Trophoblast cell (in vitro differentiated cells and primary cell): Measurements from ENCODE around the gene PARN.

Experiments used
- DNase-seq, 2 donors: peaks; one replicate each; pipeline ENCODE4 v3.0.0-alpha.2; 2016
- H2AFZ ChIP-seq: 2 replicates; pipeline ENCODE4 v1.6.1; 2013; ENCODE audit warnings: low read length, moderate library complexity, mild to moderate bottlenecking; ENCODE audit not compliant: insufficient read depth, poor library complexity
- H2AK5ac ChIP-seq: 2 replicates; pipeline ENCODE4 v1.6.1; 2013; ENCODE audit warnings: mild to moderate bottlenecking, low read length
- H2BK120ac ChIP-seq: 2 replicates; pipeline ENCODE4 v1.6.1; 2013; ENCODE audit warnings: low read length, mild to moderate bottlenecking, moderate library complexity; ENCODE audit not compliant: insufficient read depth, poor library complexity
- H2BK12ac ChIP-seq: 2 replicates; pipeline ENCODE4 v1.6.1; 2013; ENCODE audit warnings: mild to moderate bottlenecking, low read length, moderate library complexity
- H2BK5ac ChIP-seq: 2 replicates; pipeline ENCODE4 v1.6.1; 2013; ENCODE audit warnings: low read length, low read depth, moderate library complexity, mild to moderate bottlenecking; ENCODE audit not compliant: poor library complexity
- H3K14ac ChIP-seq: 2 replicates; pipeline ENCODE4 v1.6.1; 2013; ENCODE audit warnings: mild to moderate bottlenecking, low read length
- H3K18ac ChIP-seq: 2 replicates; pipeline ENCODE4 v1.6.1; 2013; ENCODE audit warnings: mild to moderate bottlenecking, low read length
- H3K23ac ChIP-seq: 2 replicates; pipeline ENCODE4 v1.6.1; 2013; ENCODE audit warnings: low read length
- H3K27ac ChIP-seq: 2 replicates; pipeline ENCODE4 v1.5.1; 2013; ENCODE audit warnings: low read depth, mild to moderate bottlenecking, inconsistent platforms, low read length, moderate library complexity
- H3K27me3 ChIP-seq: 2 replicates; pipeline ENCODE4 v1.6.1; 2013; ENCODE audit warnings: inconsistent platforms, mild to moderate bottlenecking, low read length, moderate library complexity; ENCODE audit not compliant: insufficient read depth
- H3K36me3 ChIP-seq, 2 experiments: 1 replicate in 1 of 2; 2 replicates in 1 of 2; pipeline ENCODE4 v1.6.1; 2013; ENCODE audit warnings: low read length in 2 of 2, mild to moderate bottlenecking in 2 of 2, moderate library complexity in 1 of 2; ENCODE audit not compliant: insufficient read depth in 2 of 2, control insufficient read depth in 1 of 2
- H3K4ac ChIP-seq: 2 replicates; pipeline ENCODE4 v1.6.1; 2013; ENCODE audit warnings: low read depth, mild to moderate bottlenecking, low read length, moderate library complexity
- H3K4me1 ChIP-seq, 2 experiments: 1 replicate in 1 of 2; 2 replicates in 1 of 2; pipeline ENCODE4 v1.6.1; 2013; ENCODE audit warnings: low read length in 2 of 2, mild to moderate bottlenecking in 2 of 2, moderate library complexity in 1 of 2; ENCODE audit not compliant: insufficient read depth in 2 of 2, control insufficient read depth in 1 of 2
- H3K4me2 ChIP-seq: 2 replicates; pipeline ENCODE4 v1.6.1; 2013; ENCODE audit warnings: inconsistent platforms, mild to moderate bottlenecking, low read length, moderate library complexity
- H3K4me3 ChIP-seq: 2 replicates; pipeline ENCODE4 v1.5.1; 2013; ENCODE audit warnings: mild to moderate bottlenecking, low read depth, low read length, inconsistent platforms
- H3K79me1 ChIP-seq: one replicate; pipeline ENCODE4 v1.6.1; 2013; ENCODE audit warnings: low read length
- H3K79me2 ChIP-seq: 2 replicates; pipeline ENCODE4 v1.6.1; 2013; ENCODE audit warnings: low read length, mild to moderate bottlenecking; ENCODE audit not compliant: control insufficient read depth, insufficient read depth, poor library complexity
- H3K9ac ChIP-seq: 2 replicates; pipeline ENCODE4 v1.6.1; 2013; ENCODE audit warnings: mild to moderate bottlenecking, low read length
- H3K9me3 ChIP-seq: 2 replicates; pipeline ENCODE4 v1.6.1; 2013; ENCODE audit warnings: low read depth, mild to moderate bottlenecking, control low read depth, inconsistent platforms, low read length; ENCODE audit not compliant: insufficient read depth
- H4K12ac ChIP-seq: 2 replicates; pipeline ENCODE4 v1.6.1; 2013; ENCODE audit warnings: low read depth, mild to moderate bottlenecking, low read length, moderate library complexity
- H4K8ac ChIP-seq: 2 replicates; pipeline ENCODE4 v1.6.1; 2013; ENCODE audit warnings: low read depth, mild to moderate bottlenecking, low read length, moderate library complexity
- H4K91ac ChIP-seq: one replicate; pipeline ENCODE4 v1.6.1; 2013; ENCODE audit warnings: low read depth, mild to moderate bottlenecking, low read length, moderate library complexity
- WGBS: extraction: QIAGEN DNeasy Blood & Tissue Kit; methylation state at CpG from one replicate; pipeline ENCODE4 v1.1.7; 2013; ENCODE audit warnings: missing lambda C conversion rate; ENCODE audit not compliant: insufficient read length, insufficient coverage; ENCODE audit errors: extremely low coverage; 5-methylcytosine and 5-hydroxymethylcytosine counted together

Gene PARN

GRCh38 chr16:14565688-14566025 lies 64.4 kb downstream of the PARN start:
- Histone ChIP-seq H3K9me3 (no peaks in the 10 kb centered on the region), H3K14ac (no peak overlapping the region), H2BK5ac (no peak overlapping the region), H3K18ac (no peak overlapping the region), H3K4me2 (no peak overlapping the region), H4K8ac (no peak overlapping the region), H3K27ac (no peak overlapping the region), H4K12ac (no peak overlapping the region), H3K79me2 (no peaks in the 10 kb centered on the region), H2AFZ (no peak overlapping the region), H2BK12ac (no peak overlapping the region), H2BK120ac (no peak overlapping the region), H3K9ac (no peak overlapping the region), H3K4me3 (no peak overlapping the region), H4K91ac (no peak overlapping the region), H3K79me1 (no peaks in the 10 kb centered on the region), H2AK5ac (no peak overlapping the region), H3K27me3 (no peaks in the 10 kb centered on the region), H3K23ac (no peak overlapping the region), H3K4ac (no peak overlapping the region), H3K4me1 (no peaks in the 10 kb centered on the region), H3K36me3 (peaks cover 0 to 4% of the 10 kb centered on the region in 2 experiments)
- DNase-seq = no peak
- no CpG with 5 or more reads among the region's 2 CpGs for WGBS

GRCh38 chr16:14564861-14565687 lies 65.0 kb downstream of the PARN start:
- H4K8ac ChIP-seq = no peak overlapping the region
- no peaks in the 10 kb centered on the region for H3K79me1 ChIP-seq
- H2BK12ac ChIP-seq = no peak overlapping the region
- WGBS = no CpG with 5 or more reads among the region's 5 CpGs
- H4K12ac ChIP-seq = no peak overlapping the region
- no peak overlapping the region for H3K14ac ChIP-seq
- no peak overlapping the region for H3K9ac ChIP-seq
- H3K4me1 ChIP-seq = no peaks in the 10 kb centered on the region
- H4K91ac ChIP-seq = no peak overlapping the region
- no peaks in the 10 kb centered on the region for H3K27me3 ChIP-seq
- no peak overlapping the region for H3K27ac ChIP-seq
- H3K4me3 ChIP-seq = no peak overlapping the region
- no peak overlapping the region for H2AFZ ChIP-seq
- H3K4ac ChIP-seq = no peak overlapping the region
- no peak overlapping the region for H2BK5ac ChIP-seq
- H3K36me3 ChIP-seq = peaks cover 0 to 4% of the 10 kb centered on the region in 2 experiments
- no peak for DNase-seq
- no peak overlapping the region for H3K23ac ChIP-seq
- H3K79me2 ChIP-seq = no peaks in the 10 kb centered on the region
- no peak overlapping the region for H2BK120ac ChIP-seq
- H3K4me2 ChIP-seq = no peak overlapping the region
- H2AK5ac ChIP-seq = no peak overlapping the region
- H3K9me3 ChIP-seq = no peaks in the 10 kb centered on the region
- no peak overlapping the region for H3K18ac ChIP-seq

GRCh38 chr16:14564323-14564722 lies 65.7 kb downstream of the PARN start:
- DNase-seq = no peak
- no peaks in the 10 kb centered on the region for H3K4me1 ChIP-seq
- H3K18ac ChIP-seq = no peak overlapping the region
- no peak overlapping the region for H4K12ac ChIP-seq
- H3K27me3 ChIP-seq = no peaks in the 10 kb centered on the region
- no peak overlapping the region for H2AK5ac ChIP-seq
- no peak overlapping the region for H3K27ac ChIP-seq
- H3K9me3 ChIP-seq = no peaks in the 10 kb centered on the region
- no peak overlapping the region for H3K4ac ChIP-seq
- H3K4me3 ChIP-seq = no peak overlapping the region
- no peaks in the 10 kb centered on the region for H3K79me1 ChIP-seq
- no peak overlapping the region for H3K23ac ChIP-seq
- H2AFZ ChIP-seq = no peak overlapping the region
- no peak overlapping the region for H3K4me2 ChIP-seq
- no peak overlapping the region for H2BK5ac ChIP-seq
- no peak overlapping the region for H3K14ac ChIP-seq
- no peak overlapping the region for H2BK120ac ChIP-seq
- no peak overlapping the region for H4K8ac ChIP-seq
- no peaks in the 10 kb centered on the region for H3K79me2 ChIP-seq
- H3K36me3 ChIP-seq = peaks cover 0 to 4% of the 10 kb centered on the region in 2 experiments
- H3K9ac ChIP-seq = no peak overlapping the region
- no peak overlapping the region for H4K91ac ChIP-seq
- H2BK12ac ChIP-seq = no peak overlapping the region
- no CpG with 5 or more reads among the region's 9 CpGs for WGBS

GRCh38 chr16:14562691-14563491 lies 67.2 kb downstream of the PARN start:
- no peaks in the 10 kb centered on the region for H3K27me3 ChIP-seq
- H3K23ac ChIP-seq = no peak overlapping the region
- peaks cover 0 to 4% of the 10 kb centered on the region in 2 experiments for H3K36me3 ChIP-seq
- no peak overlapping the region for H3K18ac ChIP-seq
- no peaks in the 10 kb centered on the region for H3K9me3 ChIP-seq
- H2AK5ac ChIP-seq = no peak overlapping the region
- H3K4me2 ChIP-seq = no peak overlapping the region
- H3K27ac ChIP-seq = no peak overlapping the region
- no peak overlapping the region for H3K9ac ChIP-seq
- H3K79me2 ChIP-seq = no peaks in the 10 kb centered on the region
- no peak for DNase-seq
- H3K4me1 ChIP-seq = no peaks in the 10 kb centered on the region
- H3K4me3 ChIP-seq = no peak overlapping the region
- H4K12ac ChIP-seq = no peak overlapping the region
- H4K91ac ChIP-seq = no peak overlapping the region
- no peak overlapping the region for H4K8ac ChIP-seq
- no peak overlapping the region for H2AFZ ChIP-seq
- no peak overlapping the region for H3K14ac ChIP-seq
- H2BK12ac ChIP-seq = no peak overlapping the region
- no peak overlapping the region for H2BK5ac ChIP-seq
- no peak overlapping the region for H3K4ac ChIP-seq
- no peaks in the 10 kb centered on the region for H3K79me1 ChIP-seq
- H2BK120ac ChIP-seq = no peak overlapping the region
- no CpG with 5 or more reads among the region's 8 CpGs for WGBS
